C4-2B (cell line): ENCODE data around the gene BTBD2.

Source experiments
- ZFX ChIP-seq: fragments of 450-650 bp; IDR thresholded peaks from 2 replicates; pipeline ENCODE4 v1.6.1; 2017
- TF ChIP-seq, protein P1 (sequence below): fragments of 450-650 bp; conservative IDR thresholded peaks from 2 replicates; pipeline ENCODE4 v1.5.1; 2017; ENCODE audit warnings: mild to moderate bottlenecking

DNA sequence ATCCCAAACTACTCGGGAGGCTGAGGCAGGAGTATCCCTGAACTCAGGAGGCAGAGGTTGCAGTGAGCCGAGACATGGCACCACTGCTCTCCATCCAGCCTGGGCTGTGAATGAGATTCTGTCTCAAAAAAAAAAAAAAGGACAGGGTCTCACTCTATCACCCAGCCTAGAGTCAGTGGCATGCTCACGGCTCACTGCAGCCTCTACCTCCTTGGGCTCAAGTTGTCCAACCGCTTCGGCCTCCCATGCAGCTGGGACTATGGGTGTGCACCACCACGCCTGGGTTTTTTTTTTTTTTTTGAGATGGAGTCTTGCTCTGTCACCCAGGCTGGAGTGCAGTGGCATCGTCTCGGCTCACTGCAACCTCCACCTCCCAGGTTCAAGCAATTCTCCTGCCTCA is 20.9 kb upstream of the BTBD2 start:
- TF ChIP-seq, protein P1, sequence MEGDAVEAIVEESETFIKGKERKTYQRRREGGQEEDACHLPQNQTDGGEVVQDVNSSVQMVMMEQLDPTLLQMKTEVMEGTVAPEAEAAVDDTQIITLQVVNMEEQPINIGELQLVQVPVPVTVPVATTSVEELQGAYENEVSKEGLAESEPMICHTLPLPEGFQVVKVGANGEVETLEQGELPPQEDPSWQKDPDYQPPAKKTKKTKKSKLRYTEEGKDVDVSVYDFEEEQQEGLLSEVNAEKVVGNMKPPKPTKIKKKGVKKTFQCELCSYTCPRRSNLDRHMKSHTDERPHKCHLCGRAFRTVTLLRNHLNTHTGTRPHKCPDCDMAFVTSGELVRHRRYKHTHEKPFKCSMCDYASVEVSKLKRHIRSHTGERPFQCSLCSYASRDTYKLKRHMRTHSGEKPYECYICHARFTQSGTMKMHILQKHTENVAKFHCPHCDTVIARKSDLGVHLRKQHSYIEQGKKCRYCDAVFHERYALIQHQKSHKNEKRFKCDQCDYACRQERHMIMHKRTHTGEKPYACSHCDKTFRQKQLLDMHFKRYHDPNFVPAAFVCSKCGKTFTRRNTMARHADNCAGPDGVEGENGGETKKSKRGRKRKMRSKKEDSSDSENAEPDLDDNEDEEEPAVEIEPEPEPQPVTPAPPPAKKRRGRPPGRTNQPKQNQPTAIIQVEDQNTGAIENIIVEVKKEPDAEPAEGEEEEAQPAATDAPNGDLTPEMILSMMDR, result no peak
- TF ChIP-seq ZFX, result no peak
